Measurements from ENCODE around the gene RAI2.
A peak's percentile ranks its signal among the peaks of the same experiment; 100 is the strongest.
"Not testable (repeated sequence)": the region's sequence is repeated elsewhere in the genome, so short reads cannot be mapped to it uniquely, and the experiment has no call there.

RAI2 gene

DNA sequence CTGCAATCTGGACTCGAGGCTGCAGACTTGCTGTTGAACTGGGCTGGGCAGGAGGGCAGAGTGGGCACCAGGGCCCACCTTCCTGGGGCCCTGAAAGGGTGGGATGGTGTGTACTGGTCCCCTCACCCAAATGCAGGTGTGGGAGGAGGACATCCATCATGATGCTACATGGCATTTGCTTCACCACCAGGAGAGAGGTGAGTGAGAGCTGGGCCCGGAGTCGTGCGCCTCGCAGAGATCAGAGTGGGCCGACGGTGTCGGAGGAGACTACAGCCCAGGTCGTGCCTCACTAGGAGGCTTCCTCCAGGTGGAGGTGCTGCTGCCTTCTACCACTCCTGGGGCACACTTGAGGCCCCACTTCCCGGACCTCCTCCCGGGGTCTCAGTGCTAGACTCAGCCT is 73.5 kb downstream of the RAI2 start:
- H3K36me3 Mint-ChIP-seq (ENCODE audit: low read depth), result no peaks in the 10 kb centered on the region
- H3K9me3 Mint-ChIP-seq, result no peaks in the 10 kb centered on the region
- H3K4me1 Mint-ChIP-seq (ENCODE audit: low read depth), result no peaks in the 10 kb centered on the region
- DNase-seq (ENCODE audit: low spot score), result no peak
- H3K4me3 Mint-ChIP-seq, result no peak overlapping the region
- H3K27me3 Mint-ChIP-seq (ENCODE audit: low read depth), result peaks cover 5% of the 10 kb centered on the region
- H3K27ac Mint-ChIP-seq, result no peak overlapping the region

DNA sequence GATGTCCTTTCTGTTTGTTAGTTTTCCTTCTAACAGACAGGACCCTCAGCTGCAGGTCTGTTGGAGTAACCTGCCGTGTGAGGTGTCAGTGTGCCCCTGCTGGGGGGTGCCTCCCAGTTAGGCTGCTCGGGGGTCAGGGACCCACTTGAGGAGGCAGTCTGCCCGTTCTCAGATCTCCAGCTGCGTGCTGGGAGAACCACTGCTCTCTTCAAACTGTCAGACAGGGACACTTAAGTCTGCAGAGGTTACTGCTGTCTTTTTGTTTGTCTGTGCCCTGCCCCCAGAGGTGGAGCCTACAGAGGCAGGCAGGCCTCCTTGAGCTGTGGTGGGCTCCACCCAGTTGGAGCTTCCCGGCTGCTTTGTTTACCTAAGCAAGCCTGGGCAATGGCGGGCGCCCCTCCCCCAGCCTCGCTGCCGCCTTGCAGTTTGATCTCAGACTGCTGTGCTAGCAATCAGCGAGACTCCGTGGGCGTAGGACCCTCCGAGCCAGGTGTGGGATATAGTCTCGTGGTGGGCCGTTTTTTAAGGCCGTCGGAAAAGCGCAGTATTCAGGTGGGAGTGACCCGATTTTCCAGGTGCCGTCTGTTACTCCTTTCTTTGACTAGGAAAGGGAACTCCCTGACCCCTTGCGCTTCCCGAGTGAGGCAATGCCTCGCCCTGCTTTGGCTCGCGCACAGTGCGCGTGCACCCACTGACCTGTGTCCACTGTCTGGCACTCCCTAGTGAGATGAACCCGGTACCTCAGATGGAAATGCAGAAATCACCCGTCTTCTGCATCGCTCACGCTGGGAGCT is 74.3 kb downstream of the RAI2 start:
- DNase-seq (ENCODE audit: low spot score); H3K36me3 Mint-ChIP-seq (ENCODE audit: low read depth); H3K9me3 Mint-ChIP-seq; H3K4me1 Mint-ChIP-seq (ENCODE audit: low read depth); H3K4me3 Mint-ChIP-seq; H3K27me3 Mint-ChIP-seq (ENCODE audit: low read depth); H3K27ac Mint-ChIP-seq: not testable (repeated sequence)

DNA sequence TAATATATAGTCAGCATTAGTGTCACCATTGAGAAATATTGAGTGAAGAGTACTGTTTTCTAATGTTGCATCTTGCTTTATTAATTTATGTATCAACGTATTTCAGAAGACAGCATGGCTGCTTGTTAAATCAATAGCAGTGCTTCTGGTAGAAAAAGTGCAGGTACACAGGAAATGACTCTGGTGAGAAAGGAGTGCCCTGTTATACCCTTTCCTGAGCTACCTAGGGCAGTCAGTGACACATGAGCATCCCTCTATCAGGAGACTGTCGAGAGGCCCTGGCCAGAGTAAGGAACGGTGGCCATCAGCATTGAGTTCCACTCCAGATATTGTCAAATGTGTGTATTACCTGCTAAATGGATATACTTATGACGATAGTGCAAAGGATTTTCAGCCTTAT is 81.7 kb downstream of the RAI2 start:
- Mint-ChIP-seq H3K4me1 (ENCODE audit: low read depth) (no peaks in the 10 kb centered on the region), H3K4me3 (no peak overlapping the region), H3K27ac (no peak overlapping the region), H3K27me3 (ENCODE audit: low read depth) (no peaks in the 10 kb centered on the region), H3K36me3 (ENCODE audit: low read depth) (no peaks in the 10 kb centered on the region), H3K9me3 (peaks cover 5% of the 10 kb centered on the region)
- no peak for DNase-seq (ENCODE audit: low spot score)

DNA sequence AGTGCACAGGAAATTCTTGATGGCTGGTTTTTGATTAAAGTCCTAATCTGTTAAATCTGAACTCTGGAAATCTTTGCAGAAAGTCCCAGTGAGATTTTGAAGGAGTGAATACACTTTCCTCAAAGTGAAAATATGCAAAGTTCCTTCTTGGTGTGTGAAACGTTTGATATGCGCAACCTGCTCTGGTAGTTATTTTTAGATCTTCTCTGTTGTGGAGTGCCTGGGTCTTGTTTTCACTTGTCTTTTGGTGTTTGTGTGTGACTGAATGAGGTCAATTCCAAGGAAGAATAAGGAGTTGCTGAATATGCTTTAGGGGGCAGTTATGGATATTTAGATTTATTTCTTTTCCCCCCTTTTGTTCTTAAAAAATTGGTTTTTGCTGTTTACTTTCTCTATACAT is 82.1 kb downstream of the RAI2 start:
- no peaks in the 10 kb centered on the region for H3K27me3 Mint-ChIP-seq (ENCODE audit: low read depth)
- H3K4me1 Mint-ChIP-seq (ENCODE audit: low read depth), result no peaks in the 10 kb centered on the region
- H3K9me3 Mint-ChIP-seq, result peaks cover 5% of the 10 kb centered on the region
- no peak for DNase-seq (ENCODE audit: low spot score)
- no peak overlapping the region for H3K27ac Mint-ChIP-seq
- no peak overlapping the region for H3K4me3 Mint-ChIP-seq
- H3K36me3 Mint-ChIP-seq (ENCODE audit: low read depth), result no peaks in the 10 kb centered on the region

DNA sequence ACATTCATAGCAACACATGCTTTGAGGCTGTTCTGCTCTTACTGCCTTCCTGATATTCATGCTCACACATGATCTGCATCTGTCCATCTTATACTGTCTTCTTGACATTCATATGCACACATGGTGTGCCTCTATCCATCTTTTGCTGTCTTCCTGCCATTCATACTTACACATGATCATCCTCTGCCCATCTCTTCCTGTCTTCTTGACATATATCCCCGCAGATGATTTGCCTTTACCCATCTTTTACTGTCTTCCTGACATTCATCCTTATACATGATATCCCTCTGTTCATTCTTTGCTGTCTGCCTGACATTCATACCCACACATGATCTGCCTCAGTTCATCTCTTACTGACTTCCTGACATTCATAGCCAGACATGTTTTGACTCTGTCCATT is 87.0 kb downstream of the RAI2 start:
- H3K4me1 Mint-ChIP-seq (ENCODE audit: low read depth), result no peaks in the 10 kb centered on the region
- no peaks in the 10 kb centered on the region for H3K27me3 Mint-ChIP-seq (ENCODE audit: low read depth)
- DNase-seq (ENCODE audit: low spot score), result no peak
- no peaks in the 10 kb centered on the region for H3K9me3 Mint-ChIP-seq
- no peaks in the 10 kb centered on the region for H3K36me3 Mint-ChIP-seq (ENCODE audit: low read depth)
- H3K4me3 Mint-ChIP-seq, result no peak overlapping the region
- no peak overlapping the region for H3K27ac Mint-ChIP-seq

DNA sequence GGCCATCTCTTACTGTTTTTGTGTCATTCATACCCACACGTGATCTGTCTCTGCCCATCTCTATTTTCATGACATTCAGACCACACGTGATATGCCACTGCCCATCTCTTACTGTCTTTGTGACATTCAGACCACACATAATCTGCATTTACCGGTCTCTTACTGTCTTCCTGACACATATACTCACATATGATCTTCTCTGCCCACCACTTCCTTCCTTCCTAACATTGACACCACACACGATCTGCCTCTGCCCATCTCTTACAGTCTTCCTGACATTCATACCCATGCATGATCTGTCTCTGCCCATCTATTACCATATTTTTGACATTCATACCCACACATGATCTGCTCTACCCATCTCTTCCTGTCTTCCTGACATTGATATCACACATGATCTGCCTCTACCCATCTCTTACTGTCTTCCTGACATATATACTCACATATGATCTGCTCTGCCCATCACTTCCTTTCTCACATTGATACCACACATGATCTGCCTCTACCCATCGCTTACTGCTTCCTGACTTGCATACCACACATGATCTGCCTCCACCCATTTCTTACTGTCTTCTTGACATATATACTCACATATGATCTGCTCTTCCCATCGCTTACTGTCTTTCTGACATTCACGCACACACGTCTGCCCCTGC is 87.7 kb downstream of the RAI2 start:
- no peaks in the 10 kb centered on the region for H3K4me1 Mint-ChIP-seq (ENCODE audit: low read depth)
- DNase-seq (ENCODE audit: low spot score), result no peak
- no peak overlapping the region for H3K4me3 Mint-ChIP-seq
- no peak overlapping the region for H3K27ac Mint-ChIP-seq
- no peaks in the 10 kb centered on the region for H3K9me3 Mint-ChIP-seq
- no peaks in the 10 kb centered on the region for H3K27me3 Mint-ChIP-seq (ENCODE audit: low read depth)
- no peaks in the 10 kb centered on the region for H3K36me3 Mint-ChIP-seq (ENCODE audit: low read depth)

DNA sequence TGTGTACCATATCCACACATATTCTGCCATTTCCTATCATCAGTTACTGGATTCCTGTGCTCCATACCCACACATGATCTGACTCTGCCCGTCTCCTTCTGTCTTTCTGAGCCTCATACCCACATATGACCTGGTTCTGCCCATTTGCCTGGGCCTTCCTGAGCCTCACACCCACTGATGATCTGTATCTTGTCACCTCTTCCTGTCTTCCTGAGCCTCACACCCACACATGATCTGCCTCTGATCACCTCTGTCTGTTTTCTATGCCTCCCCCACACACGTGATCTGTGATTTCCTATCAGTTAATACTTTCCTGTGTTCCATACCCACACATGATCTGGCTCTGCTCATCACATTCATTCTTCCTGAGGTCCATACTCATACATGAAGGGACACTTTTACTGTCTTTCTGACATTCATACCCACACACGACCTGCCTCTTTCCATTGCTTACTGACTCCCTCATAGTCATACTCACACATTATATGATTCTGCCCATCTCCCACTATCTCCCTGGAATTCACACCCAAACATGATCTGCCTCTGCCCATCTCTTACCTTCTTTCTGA is 91.3 kb downstream of the RAI2 start:
- no peak overlapping the region for H3K27ac Mint-ChIP-seq
- H3K4me1 Mint-ChIP-seq (ENCODE audit: low read depth), result no peaks in the 10 kb centered on the region
- no peaks in the 10 kb centered on the region for H3K27me3 Mint-ChIP-seq (ENCODE audit: low read depth)
- H3K9me3 Mint-ChIP-seq, result no peaks in the 10 kb centered on the region
- no peak overlapping the region for H3K4me3 Mint-ChIP-seq
- peak; percentile 8 for DNase-seq (ENCODE audit: low spot score)
- no peaks in the 10 kb centered on the region for H3K36me3 Mint-ChIP-seq (ENCODE audit: low read depth)

DNA sequence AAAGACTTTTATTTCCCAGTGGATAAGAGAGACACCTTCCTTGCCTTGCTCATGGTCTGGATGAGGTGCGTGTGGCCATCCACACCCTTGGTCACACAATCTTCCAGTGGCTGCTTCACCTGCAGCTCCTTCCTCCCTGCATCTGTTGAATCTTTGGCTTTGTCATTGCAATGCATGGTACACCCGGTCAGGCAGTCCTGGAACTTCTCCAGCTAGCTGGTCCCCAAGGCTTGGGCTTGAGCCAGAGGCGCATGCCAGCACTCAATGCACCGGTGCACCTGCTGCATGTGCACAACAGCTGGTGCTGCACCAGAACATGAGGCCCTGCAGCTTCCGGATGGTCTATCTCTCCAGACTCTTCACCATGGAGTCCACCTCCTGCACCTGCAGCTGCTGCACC is 92.1 kb downstream of the RAI2 start:
- no peaks in the 10 kb centered on the region for H3K36me3 Mint-ChIP-seq (ENCODE audit: low read depth)
- H3K4me1 Mint-ChIP-seq (ENCODE audit: low read depth), result no peaks in the 10 kb centered on the region
- no peak for DNase-seq (ENCODE audit: low spot score)
- H3K9me3 Mint-ChIP-seq, result no peaks in the 10 kb centered on the region
- no peak overlapping the region for H3K27ac Mint-ChIP-seq
- H3K4me3 Mint-ChIP-seq, result no peak overlapping the region
- H3K27me3 Mint-ChIP-seq (ENCODE audit: low read depth), result no peaks in the 10 kb centered on the region

DNA sequence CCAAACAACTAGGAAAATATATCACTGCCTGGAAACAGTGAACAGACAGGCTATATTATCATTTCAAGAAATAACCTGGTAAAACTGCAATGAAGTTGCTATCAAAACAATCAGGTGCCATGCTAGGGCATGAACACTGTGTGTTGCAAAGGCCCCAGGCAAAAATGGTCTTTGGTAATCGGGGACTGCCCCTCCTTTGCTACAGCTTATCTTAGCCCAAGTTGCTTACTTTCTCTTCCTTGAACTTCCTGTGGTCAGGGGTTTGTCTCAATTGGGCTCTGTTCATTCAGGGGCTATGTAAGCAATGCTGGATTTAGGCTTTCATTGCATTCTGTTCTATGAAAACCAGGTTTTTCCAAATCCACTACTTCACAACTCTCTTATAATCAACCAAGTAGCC is 93.4 kb downstream of the RAI2 start:
- Mint-ChIP-seq H3K36me3 (ENCODE audit: low read depth) (no peaks in the 10 kb centered on the region), H3K27me3 (ENCODE audit: low read depth) (no peaks in the 10 kb centered on the region), H3K9me3 (no peaks in the 10 kb centered on the region), H3K27ac (no peak overlapping the region), H3K4me3 (no peak overlapping the region), H3K4me1 (ENCODE audit: low read depth) (no peaks in the 10 kb centered on the region)
- no peak for DNase-seq (ENCODE audit: low spot score)

DNA sequence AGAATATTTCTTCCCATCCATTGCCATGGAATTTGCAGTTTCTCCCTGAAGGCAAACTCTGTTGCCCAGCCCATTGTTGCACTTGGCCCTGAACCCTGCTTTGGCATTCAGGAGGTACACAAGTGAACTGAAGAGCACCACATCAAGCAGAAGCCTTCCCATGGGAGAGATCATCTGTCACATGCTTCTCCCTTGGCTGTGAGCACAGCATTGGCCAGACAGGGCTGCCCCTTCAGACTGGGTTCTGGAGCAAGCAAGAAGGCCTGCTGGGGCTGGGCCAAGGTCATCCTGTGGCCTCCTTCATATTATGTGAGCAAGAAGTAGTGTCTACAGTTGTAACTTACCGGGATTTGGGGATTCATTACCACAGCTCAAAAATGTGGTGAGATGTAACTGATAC is 101.1 kb downstream of the RAI2 start:
- Mint-ChIP-seq H3K9me3 (no peaks in the 10 kb centered on the region), H3K4me1 (ENCODE audit: low read depth) (no peaks in the 10 kb centered on the region), H3K27ac (no peak overlapping the region), H3K4me3 (no peak overlapping the region), H3K36me3 (ENCODE audit: low read depth) (no peaks in the 10 kb centered on the region), H3K27me3 (ENCODE audit: low read depth) (no peaks in the 10 kb centered on the region)
- DNase-seq (ENCODE audit: low spot score), result no peak

DNA sequence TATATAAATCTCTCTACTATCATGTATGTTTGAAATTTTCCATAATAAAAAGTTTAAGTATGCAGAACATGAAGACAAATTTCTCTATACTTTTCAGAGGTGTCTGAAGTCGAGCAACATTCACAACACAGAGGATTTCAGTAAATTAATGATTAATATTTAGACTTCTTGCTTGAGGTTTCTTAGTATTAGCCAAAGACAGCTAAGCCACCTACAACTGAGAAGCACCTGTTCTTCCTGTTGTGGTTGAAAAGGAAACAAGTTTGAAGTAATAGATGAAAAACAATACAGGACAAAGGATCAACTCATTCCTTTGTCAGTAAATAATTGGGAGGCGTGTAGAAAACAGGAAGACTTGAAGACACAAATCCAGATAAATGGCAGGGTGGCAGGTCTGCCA is 102.7 kb downstream of the RAI2 start:
- no peaks in the 10 kb centered on the region for H3K36me3 Mint-ChIP-seq (ENCODE audit: low read depth)
- no peak overlapping the region for H3K4me3 Mint-ChIP-seq
- H3K27ac Mint-ChIP-seq, result no peak overlapping the region
- no peaks in the 10 kb centered on the region for H3K9me3 Mint-ChIP-seq
- H3K4me1 Mint-ChIP-seq (ENCODE audit: low read depth), result no peaks in the 10 kb centered on the region
- no peak for DNase-seq (ENCODE audit: low spot score)
- H3K27me3 Mint-ChIP-seq (ENCODE audit: low read depth), result no peaks in the 10 kb centered on the region

DNA sequence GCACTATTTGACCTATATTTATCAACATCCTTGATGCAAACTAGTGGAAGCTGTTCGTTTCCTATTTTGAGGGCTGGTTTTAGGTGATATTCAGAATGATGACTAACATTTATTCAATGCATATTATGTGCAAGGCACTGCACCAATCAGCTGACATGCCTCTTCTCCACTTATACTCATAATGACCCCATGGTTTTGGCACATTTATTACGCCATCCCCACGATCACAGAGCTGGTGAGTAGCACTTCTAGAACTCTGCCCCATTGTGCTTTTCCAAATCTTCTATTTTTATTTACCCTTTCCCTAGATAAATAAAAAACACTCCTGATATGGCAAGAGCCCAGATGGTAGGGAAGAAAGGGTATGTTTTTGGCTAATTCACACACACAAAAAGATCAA is 110.7 kb downstream of the RAI2 start:
- no peak for DNase-seq (ENCODE audit: low spot score)
- Mint-ChIP-seq H3K36me3 (ENCODE audit: low read depth) (no peaks in the 10 kb centered on the region), H3K4me1 (ENCODE audit: low read depth) (no peaks in the 10 kb centered on the region), H3K27me3 (ENCODE audit: low read depth) (peaks cover 8% of the 10 kb centered on the region), H3K4me3 (no peak overlapping the region), H3K9me3 (no peaks in the 10 kb centered on the region), H3K27ac (no peak overlapping the region)

All from T-helper 2 cell treated with Interferon-gamma antibody and Interleukin-4, amounts not matched to agents 5 μg/mL and 100 μg/mL, for 36 hours (primary cell).